22Rv1 (cell line): ENCODE results near the gene CNNM2.

ENCODE experiments used
- CTCF ChIP-seq: fragments of 450-650 bp; IDR thresholded peaks from 2 replicates; pipeline ENCODE4 v1.5.1; 2017; ENCODE audit warnings: mild to moderate bottlenecking
- ZFX ChIP-seq: fragments of 450-650 bp; IDR thresholded peaks from 2 replicates; pipeline ENCODE4 v1.6.1; 2017; ENCODE audit warnings: antibody characterized with exemption, borderline replicate concordance

GRCh38 chr10:102917314-102917961, 656 bp upstream of the CNNM2 start:
- peak; percentile 97 for TF ChIP-seq CTCF
- TF ChIP-seq ZFX, result no peak
